SK-N-SH (cell line): ENCODE measurements around the gene KANSL2.

Experiments used
- CHD2 ChIP-seq: fragments of 150-350 bp; IDR thresholded peaks from 2 replicates; pipeline ENCODE4 v1.6.1; 2018; ENCODE audit warnings: low read length; ENCODE audit not compliant: partially characterized antibody
- ELF1 ChIP-seq: IDR thresholded peaks from 2 replicates; pipeline ENCODE4 v1.4.0; 2012
- EP300 ChIP-seq, 2 experiments: IDR thresholded peaks; 2 replicates each; pipeline versions ENCODE4 v1.4.0 to v1.6.1; 2012; ENCODE audit warnings: borderline replicate concordance in 1 of 2, low read depth in 1 of 2, low read length in 1 of 2
- MXI1 ChIP-seq: IDR thresholded peaks from 2 replicates; pipeline ENCODE4 v1.6.1; 2012; ENCODE audit warnings: mild to moderate bottlenecking, low read depth, low read length, improper control_type of control experiment
- POLR2AphosphoS5 ChIP-seq: IDR thresholded peaks from 2 replicates; pipeline ENCODE4 v1.6.1; 2012; ENCODE audit warnings: low read depth, low read length
- SIN3A ChIP-seq: IDR thresholded peaks from 2 replicates; pipeline ENCODE4 v1.6.1; 2012; ENCODE audit warnings: low read depth, mild to moderate bottlenecking, low read length, moderate library complexity, borderline replicate concordance
- TF ChIP-seq, protein P1 (sequence below): IDR thresholded peaks from 2 replicates; pipeline ENCODE4 v1.4.0; 2012; ENCODE audit warnings: low read depth
- TF ChIP-seq, protein P2 (sequence below): fragments of 150-350 bp; IDR thresholded peaks from 2 replicates; pipeline ENCODE4 v1.6.1; 2017; ENCODE audit warnings: antibody characterized with exemption, low read length, low read depth, borderline replicate concordance
- TF ChIP-seq, protein P3 (sequence below): fragments of 200-600 bp; sonication (generic); IDR thresholded peaks from 2 replicates; pipeline ENCODE4 v1.6.1; 2017; ENCODE audit warnings: antibody characterized with exemption, mild to moderate bottlenecking, moderate library complexity
- TF ChIP-seq, protein P4 (sequence below): IDR thresholded peaks from 2 replicates; pipeline ENCODE4; 2012
- TF ChIP-seq, protein P5 (sequence below): IDR thresholded peaks from 2 replicates; pipeline ENCODE4 v1.6.1; 2012; ENCODE audit warnings: mild to moderate bottlenecking, low read depth, low read length, moderate library complexity

DNA sequence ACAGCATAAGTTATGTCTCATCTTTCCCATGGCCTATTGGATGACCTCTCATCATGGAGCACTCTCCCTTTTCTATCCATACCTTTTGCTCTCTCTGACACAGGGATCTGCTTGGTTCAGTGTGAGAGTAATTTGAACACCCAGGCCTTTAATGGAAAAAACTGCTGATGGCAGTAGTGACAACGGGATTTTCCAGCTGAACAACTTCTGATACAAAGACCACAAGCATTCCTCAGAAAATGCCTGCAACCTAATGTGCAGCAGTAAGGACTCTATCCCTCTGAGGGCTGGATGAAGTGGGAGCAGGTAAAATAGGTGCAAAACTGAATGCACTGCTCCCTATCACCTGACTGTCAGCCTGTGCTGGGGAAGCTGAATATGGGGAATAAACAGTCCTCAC is 51.0 kb downstream of the KANSL2 start:
- TF ChIP-seq, protein P1, sequence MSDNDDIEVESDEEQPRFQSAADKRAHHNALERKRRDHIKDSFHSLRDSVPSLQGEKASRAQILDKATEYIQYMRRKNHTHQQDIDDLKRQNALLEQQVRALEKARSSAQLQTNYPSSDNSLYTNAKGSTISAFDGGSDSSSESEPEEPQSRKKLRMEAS: no peak
- TF ChIP-seq, protein P2, sequence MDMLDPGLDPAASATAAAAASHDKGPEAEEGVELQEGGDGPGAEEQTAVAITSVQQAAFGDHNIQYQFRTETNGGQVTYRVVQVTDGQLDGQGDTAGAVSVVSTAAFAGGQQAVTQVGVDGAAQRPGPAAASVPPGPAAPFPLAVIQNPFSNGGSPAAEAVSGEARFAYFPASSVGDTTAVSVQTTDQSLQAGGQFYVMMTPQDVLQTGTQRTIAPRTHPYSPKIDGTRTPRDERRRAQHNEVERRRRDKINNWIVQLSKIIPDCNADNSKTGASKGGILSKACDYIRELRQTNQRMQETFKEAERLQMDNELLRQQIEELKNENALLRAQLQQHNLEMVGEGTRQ: no peak
- no peak for TF ChIP-seq POLR2AphosphoS5
- TF ChIP-seq EP300 (IDR thresholded peaks at IDR 0.05; ENCODE audit: borderline replicate concordance in 1 of 2, low read depth in 1 of 2, low read length in 1 of 2): no peak
- no peak for TF ChIP-seq SIN3A
- no peak for TF ChIP-seq ELF1
- TF ChIP-seq, protein P3, sequence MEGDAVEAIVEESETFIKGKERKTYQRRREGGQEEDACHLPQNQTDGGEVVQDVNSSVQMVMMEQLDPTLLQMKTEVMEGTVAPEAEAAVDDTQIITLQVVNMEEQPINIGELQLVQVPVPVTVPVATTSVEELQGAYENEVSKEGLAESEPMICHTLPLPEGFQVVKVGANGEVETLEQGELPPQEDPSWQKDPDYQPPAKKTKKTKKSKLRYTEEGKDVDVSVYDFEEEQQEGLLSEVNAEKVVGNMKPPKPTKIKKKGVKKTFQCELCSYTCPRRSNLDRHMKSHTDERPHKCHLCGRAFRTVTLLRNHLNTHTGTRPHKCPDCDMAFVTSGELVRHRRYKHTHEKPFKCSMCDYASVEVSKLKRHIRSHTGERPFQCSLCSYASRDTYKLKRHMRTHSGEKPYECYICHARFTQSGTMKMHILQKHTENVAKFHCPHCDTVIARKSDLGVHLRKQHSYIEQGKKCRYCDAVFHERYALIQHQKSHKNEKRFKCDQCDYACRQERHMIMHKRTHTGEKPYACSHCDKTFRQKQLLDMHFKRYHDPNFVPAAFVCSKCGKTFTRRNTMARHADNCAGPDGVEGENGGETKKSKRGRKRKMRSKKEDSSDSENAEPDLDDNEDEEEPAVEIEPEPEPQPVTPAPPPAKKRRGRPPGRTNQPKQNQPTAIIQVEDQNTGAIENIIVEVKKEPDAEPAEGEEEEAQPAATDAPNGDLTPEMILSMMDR: no peak
- TF ChIP-seq, protein P4, sequence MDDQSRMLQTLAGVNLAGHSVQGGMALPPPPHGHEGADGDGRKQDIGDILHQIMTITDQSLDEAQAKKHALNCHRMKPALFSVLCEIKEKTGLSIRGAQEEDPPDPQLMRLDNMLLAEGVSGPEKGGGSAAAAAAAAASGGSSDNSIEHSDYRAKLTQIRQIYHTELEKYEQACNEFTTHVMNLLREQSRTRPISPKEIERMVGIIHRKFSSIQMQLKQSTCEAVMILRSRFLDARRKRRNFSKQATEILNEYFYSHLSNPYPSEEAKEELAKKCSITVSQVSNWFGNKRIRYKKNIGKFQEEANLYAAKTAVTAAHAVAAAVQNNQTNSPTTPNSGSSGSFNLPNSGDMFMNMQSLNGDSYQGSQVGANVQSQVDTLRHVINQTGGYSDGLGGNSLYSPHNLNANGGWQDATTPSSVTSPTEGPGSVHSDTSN: no peak
- TF ChIP-seq MXI1: no peak
- no peak for TF ChIP-seq CHD2
- TF ChIP-seq, protein P5, sequence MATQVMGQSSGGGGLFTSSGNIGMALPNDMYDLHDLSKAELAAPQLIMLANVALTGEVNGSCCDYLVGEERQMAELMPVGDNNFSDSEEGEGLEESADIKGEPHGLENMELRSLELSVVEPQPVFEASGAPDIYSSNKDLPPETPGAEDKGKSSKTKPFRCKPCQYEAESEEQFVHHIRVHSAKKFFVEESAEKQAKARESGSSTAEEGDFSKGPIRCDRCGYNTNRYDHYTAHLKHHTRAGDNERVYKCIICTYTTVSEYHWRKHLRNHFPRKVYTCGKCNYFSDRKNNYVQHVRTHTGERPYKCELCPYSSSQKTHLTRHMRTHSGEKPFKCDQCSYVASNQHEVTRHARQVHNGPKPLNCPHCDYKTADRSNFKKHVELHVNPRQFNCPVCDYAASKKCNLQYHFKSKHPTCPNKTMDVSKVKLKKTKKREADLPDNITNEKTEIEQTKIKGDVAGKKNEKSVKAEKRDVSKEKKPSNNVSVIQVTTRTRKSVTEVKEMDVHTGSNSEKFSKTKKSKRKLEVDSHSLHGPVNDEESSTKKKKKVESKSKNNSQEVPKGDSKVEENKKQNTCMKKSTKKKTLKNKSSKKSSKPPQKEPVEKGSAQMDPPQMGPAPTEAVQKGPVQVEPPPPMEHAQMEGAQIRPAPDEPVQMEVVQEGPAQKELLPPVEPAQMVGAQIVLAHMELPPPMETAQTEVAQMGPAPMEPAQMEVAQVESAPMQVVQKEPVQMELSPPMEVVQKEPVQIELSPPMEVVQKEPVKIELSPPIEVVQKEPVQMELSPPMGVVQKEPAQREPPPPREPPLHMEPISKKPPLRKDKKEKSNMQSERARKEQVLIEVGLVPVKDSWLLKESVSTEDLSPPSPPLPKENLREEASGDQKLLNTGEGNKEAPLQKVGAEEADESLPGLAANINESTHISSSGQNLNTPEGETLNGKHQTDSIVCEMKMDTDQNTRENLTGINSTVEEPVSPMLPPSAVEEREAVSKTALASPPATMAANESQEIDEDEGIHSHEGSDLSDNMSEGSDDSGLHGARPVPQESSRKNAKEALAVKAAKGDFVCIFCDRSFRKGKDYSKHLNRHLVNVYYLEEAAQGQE: no peak
